ENCODE data around the gene THRAP3. TPM values are rescaled to one million over a fixed set of nuclear protein-coding genes. Genes with fewer than 3 reads are reported as not detected.
A peak's percentile ranks its signal among the peaks of the same experiment; 100 is the strongest.
"Not testable (repeated sequence)": the region's sequence is repeated elsewhere in the genome, so short reads cannot be mapped to it uniquely, and the experiment has no call there.

The THRAP3 gene
- polyA plus RNA-seq (2013, experiment 1 of 2; ENCODE audit: insufficient read length), result 86.9 TPM
- polyA plus RNA-seq (2013, experiment 2 of 2; ENCODE audit: insufficient read length), result 92.5 TPM

GRCh38 chr1:36223996-36224536 is at the start of gene THRAP3:
Gene THRAP3 (plus strand): TSS chr1:36224443. CDS start chr1:36282564, 58,121 bp downstream.
- peak; percentile 100 for DNase-seq

GRCh38 chr1:36174713-36175112 is 49.5 kb upstream of the THRAP3 start:
- no peak for DNase-seq

GRCh38 chr1:36175137-36176095 is 48.8 kb upstream of the THRAP3 start:
- no peak for DNase-seq

GRCh38 chr1:36176106-36176949 is 47.9 kb upstream of the THRAP3 start:
- no peak for DNase-seq

GRCh38 chr1:36177589-36178431 is 46.4 kb upstream of the THRAP3 start:
- no peak for DNase-seq

- no peak for DNase-seq
Measured at GRCh38 chr1:36178471-36179219, 45.6 kb upstream of the THRAP3 start.

GRCh38 chr1:36179220-36179600 is 45.0 kb upstream of the THRAP3 start:
- DNase-seq, result no peak

- no peak for DNase-seq
Measured at GRCh38 chr1:36182734-36183133, 41.5 kb upstream of the THRAP3 start.

- DNase-seq, result no peak
Measured at GRCh38 chr1:36183309-36183856, 40.9 kb upstream of the THRAP3 start.

GRCh38 chr1:36187800-36188593 is 36.2 kb upstream of the THRAP3 start:
- peak; percentile 91 for DNase-seq

GRCh38 chr1:36196805-36197204 is 27.4 kb upstream of the THRAP3 start:
- not testable (repeated sequence) for DNase-seq

GRCh38 chr1:36198641-36199040 is 25.6 kb upstream of the THRAP3 start:
- no peak for DNase-seq

- no peak for DNase-seq
Measured at GRCh38 chr1:36199934-36200741, 24.1 kb upstream of the THRAP3 start.

GRCh38 chr1:36203027-36203553 is 21.2 kb upstream of the THRAP3 start:
- DNase-seq, result no peak

GRCh38 chr1:36203554-36204346 is 20.5 kb upstream of the THRAP3 start:
- DNase-seq, result peak; percentile 67

GRCh38 chr1:36204347-36204909 is 19.8 kb upstream of the THRAP3 start:
- DNase-seq, result peak; percentile 52

GRCh38 chr1:36206323-36206858 is 17.9 kb upstream of the THRAP3 start:
- DNase-seq, result no peak

Measured in fibroblast of skin of scalp (primary cell).